GM23338 (cell line): ENCODE measurements around the gene FKRP. TPM values are rescaled to one million over a fixed set of nuclear protein-coding genes. Genes with fewer than 3 reads are reported as not detected.
A peak's percentile ranks its signal among the peaks of the same experiment; 100 is the strongest.

ENCODE experiments used
- ATAC-seq: fragments of 200-7000 bp; cut with Tn5 transposase; 3 replicates; pipeline ENCODE4 v1.9.1; 2020
- DNase-seq: peaks from one replicate; pipeline ENCODE4 v3.0.0-alpha.2; 2015; ENCODE audit warnings: low spot score
- H2AFZ ChIP-seq: fragments of 200-600 bp; sonication (generic); 2 replicates; pipeline ENCODE4 v1.8.0; 2016; ENCODE audit warnings: antibody characterized with exemption, mild to moderate bottlenecking, moderate library complexity
- H3F3A ChIP-seq: fragments of 200-600 bp; sonication (generic); replicated peaks from 2 replicates; pipeline ENCODE4 v1.8.0; 2017; ENCODE audit warnings: antibody characterized with exemption, mixed run types, low read depth
- H3K27ac ChIP-seq: fragments of 200-600 bp; sonication (generic); 2 replicates; pipeline ENCODE4 v1.6.1; 2016; ENCODE audit warnings: low read depth
- H3K27me3 ChIP-seq: fragments of 200-600 bp; sonication (generic); 2 replicates; pipeline ENCODE4 v1.8.0; 2016; ENCODE audit warnings: mild to moderate bottlenecking, mixed run types, moderate library complexity; ENCODE audit not compliant: insufficient read depth
- H3K36me3 ChIP-seq: fragments of 200-600 bp; sonication (generic); 2 replicates; pipeline ENCODE4 v1.8.0; 2016; ENCODE audit warnings: mild to moderate bottlenecking; ENCODE audit not compliant: insufficient read depth
- H3K4me1 ChIP-seq: fragments of 200-600 bp; sonication (generic); 2 replicates; pipeline ENCODE4 v1.8.0; 2016; ENCODE audit warnings: mild to moderate bottlenecking, moderate library complexity; ENCODE audit not compliant: insufficient read depth
- H3K4me2 ChIP-seq: fragments of 200-600 bp; sonication (generic); 2 replicates; pipeline ENCODE4 v1.7.1; 2017; ENCODE audit warnings: mixed run types
- H3K4me3 ChIP-seq: fragments of 200-600 bp; sonication (generic); 2 replicates; pipeline ENCODE4 v1.6.1; 2016; ENCODE audit warnings: mixed run types
- H3K79me2 ChIP-seq: fragments of 200-600 bp; sonication (generic); replicated peaks from 2 replicates; pipeline ENCODE4 v1.8.0; 2017; ENCODE audit warnings: mild to moderate bottlenecking; ENCODE audit not compliant: insufficient read depth
- H3K9me2 ChIP-seq: fragments of 200-600 bp; sonication (generic); 2 replicates; pipeline ENCODE4 v1.8.0; 2017; ENCODE audit not compliant: insufficient read depth
- H4K20me1 ChIP-seq: fragments of 200-600 bp; sonication (generic); replicated peaks from 2 replicates; pipeline ENCODE4 v1.8.0; 2017; ENCODE audit warnings: mild to moderate bottlenecking; ENCODE audit not compliant: insufficient read depth
- H3K27ac Mint-ChIP-seq: 2 replicates; pipeline ENCODE4 v1.8.0; 2020; ENCODE audit warnings: inconsistent platforms, mild to moderate bottlenecking, moderate library complexity, mixed read lengths
- H3K27me3 Mint-ChIP-seq: 3 replicates; pipeline ENCODE4 v1.8.0; 2022; ENCODE audit warnings: low read depth, mild to moderate bottlenecking, moderate library complexity, mixed read lengths, inconsistent platforms; ENCODE audit not compliant: insufficient read depth, poor library complexity
- H3K36me3 Mint-ChIP-seq: 3 replicates; pipeline ENCODE4 v1.8.0; 2021; ENCODE audit warnings: low read depth, mild to moderate bottlenecking, inconsistent platforms, moderate library complexity, mixed read lengths
- H3K4me1 Mint-ChIP-seq: 3 replicates; pipeline ENCODE4 v1.8.0; 2020; ENCODE audit warnings: mild to moderate bottlenecking, inconsistent platforms, mixed read lengths
- H3K4me3 Mint-ChIP-seq: 3 replicates; pipeline ENCODE4 v1.8.0; 2021; ENCODE audit warnings: moderate library complexity, mild to moderate bottlenecking, inconsistent platforms, mixed read lengths
- H3K9me3 Mint-ChIP-seq: 3 replicates; pipeline ENCODE4 v1.8.0; 2020; ENCODE audit warnings: moderate library complexity, mild to moderate bottlenecking, inconsistent platforms, mixed read lengths
- NANOG ChIP-seq: IDR thresholded peaks from 2 replicates; pipeline ENCODE4 v1.6.1; 2016; ENCODE audit warnings: antibody characterized with exemption, borderline replicate concordance
- POLR2AphosphoS5 ChIP-seq: IDR thresholded peaks from 2 replicates; pipeline ENCODE4 v1.6.1; 2016; ENCODE audit warnings: antibody characterized with exemption, low read depth
- polyA plus RNA-seq: library from polyadenylated mRNA; unstranded; fragments of >200 nt; fragmentation: Nextera tagmentation; extraction: Ambion mirVana; gene quantifications from 2 replicates; pipeline ENCODE4 v1.2.1, GENCODE V29; 2016
- total RNA-seq: library from RNA; depleted of rRNA; stranded (reverse); fragments of >200 nt; shearing (Covaris generic); gene quantifications from 2 replicates; pipeline ENCODE4 v1.2.3, GENCODE V29; 2014
- TF ChIP-seq, protein P1 (sequence below): IDR thresholded peaks from 2 replicates; pipeline ENCODE4 v1.6.1; 2016; ENCODE audit warnings: antibody characterized with exemption
- TF ChIP-seq, protein P2 (sequence below): fragments of 250-450 bp; sonication (Bioruptor Pico); IDR thresholded peaks from 2 replicates; pipeline ENCODE4 v1.5.0; 2020; ENCODE audit warnings: mild to moderate bottlenecking, moderate library complexity

The FKRP gene
- total and polyA plus RNA-seq, 2 experiments from 2014 or later: 11.5 to 31.9 TPM

DNA sequence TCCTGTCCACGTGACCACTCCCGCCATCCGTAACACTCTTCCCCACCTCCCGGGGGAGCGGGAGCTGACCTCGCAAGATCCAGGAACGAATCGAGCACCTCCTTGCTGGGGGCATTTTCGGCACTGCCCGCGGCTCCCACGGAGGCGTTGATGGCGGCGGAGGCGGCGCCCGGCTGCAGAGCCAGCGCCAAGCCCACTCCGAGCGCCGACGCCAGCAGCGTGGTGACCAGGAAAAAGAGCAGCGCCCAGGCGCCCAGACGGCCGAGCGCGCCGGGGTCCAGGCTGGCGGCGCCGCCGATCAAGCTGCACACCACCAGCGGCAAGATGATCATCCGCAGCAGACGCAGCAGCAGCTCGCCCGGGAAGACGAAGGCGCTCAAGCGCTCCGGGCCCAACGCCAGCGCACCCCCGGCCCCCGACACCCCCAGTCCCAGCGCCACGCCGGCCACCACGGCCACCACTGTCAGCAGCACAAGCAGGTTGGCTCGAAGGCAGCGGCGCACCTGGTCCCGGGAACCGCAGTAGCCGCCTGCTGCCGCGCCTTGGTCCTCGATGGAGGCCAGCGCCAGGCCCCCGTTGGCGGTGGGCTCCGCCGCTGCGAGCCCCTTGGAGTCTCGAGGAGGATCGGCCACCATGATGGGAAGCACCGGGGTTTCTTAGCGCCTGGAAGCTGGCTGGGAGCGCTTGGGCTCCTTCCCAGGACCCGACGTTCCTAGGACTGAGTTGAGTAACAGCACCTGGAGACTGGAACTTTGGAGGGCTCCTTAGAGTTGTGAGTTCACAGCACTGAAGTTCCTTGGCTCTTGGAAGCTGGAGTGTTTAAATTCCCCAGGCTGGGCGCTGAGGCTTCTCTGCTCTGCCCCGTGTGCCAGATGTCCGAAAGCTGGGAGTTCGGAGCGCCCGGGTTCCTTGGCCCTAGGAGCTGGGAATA lies 41.7 kb downstream of the FKRP start:
- Mint-ChIP-seq H3K36me3 (peaks cover 50% of the 10 kb centered on the region), H3K27me3 (peaks cover 36% of the 10 kb centered on the region), H3K4me3 (peak overlapping the region; percentile 97), H3K4me1 (peaks cover 38% of the 10 kb centered on the region), H3K27ac (peak overlapping the region; percentile 100), H3K9me3 (peaks cover 5% of the 10 kb centered on the region; the same call in 1 of the 3 replicates)
- ATAC-seq (peak; percentile 18), DNase-seq (peak; percentile 65)
- peaks cover 25% of the 10 kb centered on the region for H3K36me3 ChIP-seq
- H3K27ac ChIP-seq: peak overlapping the region; percentile 94
- H3K27me3 ChIP-seq: peaks cover 6% of the 10 kb centered on the region
- peak overlapping the region; percentile 98 for H3K4me3 ChIP-seq
- peaks cover 58% of the 10 kb centered on the region for H3K79me2 ChIP-seq
- H3F3A ChIP-seq: peaks cover 28% of the 10 kb centered on the region
- no peaks in the 10 kb centered on the region for H3K9me2 ChIP-seq
- peaks cover 28% of the 10 kb centered on the region for H3K4me1 ChIP-seq
- TF ChIP-seq, protein P1, sequence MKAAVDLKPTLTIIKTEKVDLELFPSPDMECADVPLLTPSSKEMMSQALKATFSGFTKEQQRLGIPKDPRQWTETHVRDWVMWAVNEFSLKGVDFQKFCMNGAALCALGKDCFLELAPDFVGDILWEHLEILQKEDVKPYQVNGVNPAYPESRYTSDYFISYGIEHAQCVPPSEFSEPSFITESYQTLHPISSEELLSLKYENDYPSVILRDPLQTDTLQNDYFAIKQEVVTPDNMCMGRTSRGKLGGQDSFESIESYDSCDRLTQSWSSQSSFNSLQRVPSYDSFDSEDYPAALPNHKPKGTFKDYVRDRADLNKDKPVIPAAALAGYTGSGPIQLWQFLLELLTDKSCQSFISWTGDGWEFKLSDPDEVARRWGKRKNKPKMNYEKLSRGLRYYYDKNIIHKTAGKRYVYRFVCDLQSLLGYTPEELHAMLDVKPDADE: 0 out of 2 replicates have a peak, but pooled peaks have one; percentile 6
- peak; percentile 0; the same call in 1 of the 2 replicates for TF ChIP-seq POLR2AphosphoS5
- TF ChIP-seq NANOG: no peak
- TF ChIP-seq, protein P2, sequence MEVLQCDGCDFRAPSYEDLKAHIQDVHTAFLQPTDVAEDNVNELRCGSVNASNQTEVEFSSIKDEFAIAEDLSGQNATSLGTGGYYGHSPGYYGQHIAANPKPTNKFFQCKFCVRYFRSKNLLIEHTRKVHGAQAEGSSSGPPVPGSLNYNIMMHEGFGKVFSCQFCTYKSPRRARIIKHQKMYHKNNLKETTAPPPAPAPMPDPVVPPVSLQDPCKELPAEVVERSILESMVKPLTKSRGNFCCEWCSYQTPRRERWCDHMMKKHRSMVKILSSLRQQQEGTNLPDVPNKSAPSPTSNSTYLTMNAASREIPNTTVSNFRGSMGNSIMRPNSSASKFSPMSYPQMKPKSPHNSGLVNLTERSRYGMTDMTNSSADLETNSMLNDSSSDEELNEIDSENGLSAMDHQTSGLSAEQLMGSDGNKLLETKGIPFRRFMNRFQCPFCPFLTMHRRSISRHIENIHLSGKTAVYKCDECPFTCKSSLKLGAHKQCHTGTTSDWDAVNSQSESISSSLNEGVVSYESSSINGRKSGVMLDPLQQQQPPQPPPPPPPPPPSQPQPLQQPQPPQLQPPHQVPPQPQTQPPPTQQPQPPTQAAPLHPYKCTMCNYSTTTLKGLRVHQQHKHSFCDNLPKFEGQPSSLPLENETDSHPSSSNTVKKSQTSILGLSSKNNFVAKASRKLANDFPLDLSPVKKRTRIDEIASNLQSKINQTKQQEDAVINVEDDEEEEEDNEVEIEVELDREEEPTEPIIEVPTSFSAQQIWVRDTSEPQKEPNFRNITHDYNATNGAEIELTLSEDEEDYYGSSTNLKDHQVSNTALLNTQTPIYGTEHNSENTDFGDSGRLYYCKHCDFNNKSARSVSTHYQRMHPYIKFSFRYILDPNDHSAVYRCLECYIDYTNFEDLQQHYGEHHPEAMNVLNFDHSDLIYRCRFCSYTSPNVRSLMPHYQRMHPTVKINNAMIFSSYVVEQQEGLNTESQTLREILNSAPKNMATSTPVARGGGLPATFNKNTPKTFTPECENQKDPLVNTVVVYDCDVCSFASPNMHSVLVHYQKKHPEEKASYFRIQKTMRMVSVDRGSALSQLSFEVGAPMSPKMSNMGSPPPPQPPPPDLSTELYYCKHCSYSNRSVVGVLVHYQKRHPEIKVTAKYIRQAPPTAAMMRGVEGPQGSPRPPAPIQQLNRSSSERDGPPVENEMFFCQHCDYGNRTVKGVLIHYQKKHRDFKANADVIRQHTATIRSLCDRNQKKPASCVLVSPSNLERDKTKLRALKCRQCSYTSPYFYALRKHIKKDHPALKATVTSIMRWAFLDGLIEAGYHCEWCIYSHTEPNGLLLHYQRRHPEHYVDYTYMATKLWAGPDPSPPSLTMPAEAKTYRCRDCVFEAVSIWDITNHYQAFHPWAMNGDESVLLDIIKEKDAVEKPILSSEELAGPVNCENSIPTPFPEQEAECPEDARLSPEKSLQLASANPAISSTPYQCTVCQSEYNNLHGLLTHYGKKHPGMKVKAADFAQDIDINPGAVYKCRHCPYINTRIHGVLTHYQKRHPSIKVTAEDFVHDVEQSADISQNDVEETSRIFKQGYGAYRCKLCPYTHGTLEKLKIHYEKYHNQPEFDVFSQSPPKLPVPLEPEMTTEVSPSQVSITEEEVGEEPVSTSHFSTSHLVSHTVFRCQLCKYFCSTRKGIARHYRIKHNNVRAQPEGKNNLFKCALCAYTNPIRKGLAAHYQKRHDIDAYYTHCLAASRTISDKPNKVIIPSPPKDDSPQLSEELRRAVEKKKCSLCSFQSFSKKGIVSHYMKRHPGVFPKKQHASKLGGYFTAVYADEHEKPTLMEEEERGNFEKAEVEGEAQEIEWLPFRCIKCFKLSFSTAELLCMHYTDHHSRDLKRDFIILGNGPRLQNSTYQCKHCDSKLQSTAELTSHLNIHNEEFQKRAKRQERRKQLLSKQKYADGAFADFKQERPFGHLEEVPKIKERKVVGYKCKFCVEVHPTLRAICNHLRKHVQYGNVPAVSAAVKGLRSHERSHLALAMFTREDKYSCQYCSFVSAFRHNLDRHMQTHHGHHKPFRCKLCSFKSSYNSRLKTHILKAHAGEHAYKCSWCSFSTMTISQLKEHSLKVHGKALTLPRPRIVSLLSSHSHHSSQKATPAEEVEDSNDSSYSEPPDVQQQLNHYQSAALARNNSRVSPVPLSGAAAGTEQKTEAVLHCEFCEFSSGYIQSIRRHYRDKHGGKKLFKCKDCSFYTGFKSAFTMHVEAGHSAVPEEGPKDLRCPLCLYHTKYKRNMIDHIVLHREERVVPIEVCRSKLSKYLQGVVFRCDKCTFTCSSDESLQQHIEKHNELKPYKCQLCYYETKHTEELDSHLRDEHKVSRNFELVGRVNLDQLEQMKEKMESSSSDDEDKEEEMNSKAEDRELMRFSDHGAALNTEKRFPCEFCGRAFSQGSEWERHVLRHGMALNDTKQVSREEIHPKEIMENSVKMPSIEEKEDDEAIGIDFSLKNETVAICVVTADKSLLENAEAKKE (CRISPR knock-in tag): no peak
- peak overlapping the region; percentile 99 for H3K4me2 ChIP-seq
- no peak overlapping the region for H2AFZ ChIP-seq
- H4K20me1 ChIP-seq: peaks cover 29% of the 10 kb centered on the region
